HFF-Myc (cell line): ENCODE measurements around the gene GNAO1.

Source experiments
- DNase-seq: peaks from one replicate; pipeline ENCODE4 v3.0.0-alpha.2; 2011; ENCODE audit warnings: low read depth; ENCODE audit errors: extremely low read depth
- H3K4me3 ChIP-seq: replicated peaks from 2 replicates; pipeline ENCODE4 v1.5.1; 2011; ENCODE audit warnings: low read depth, mild to moderate bottlenecking, control low read depth, low read length
- TF ChIP-seq, protein P1 (sequence below): IDR thresholded peaks from 2 replicates; pipeline ENCODE4 v1.5.1; 2012; ENCODE audit warnings: mild to moderate bottlenecking, low read depth, low read length, control low read depth; ENCODE audit errors: missing control alignments

GNAO1 gene

DNA sequence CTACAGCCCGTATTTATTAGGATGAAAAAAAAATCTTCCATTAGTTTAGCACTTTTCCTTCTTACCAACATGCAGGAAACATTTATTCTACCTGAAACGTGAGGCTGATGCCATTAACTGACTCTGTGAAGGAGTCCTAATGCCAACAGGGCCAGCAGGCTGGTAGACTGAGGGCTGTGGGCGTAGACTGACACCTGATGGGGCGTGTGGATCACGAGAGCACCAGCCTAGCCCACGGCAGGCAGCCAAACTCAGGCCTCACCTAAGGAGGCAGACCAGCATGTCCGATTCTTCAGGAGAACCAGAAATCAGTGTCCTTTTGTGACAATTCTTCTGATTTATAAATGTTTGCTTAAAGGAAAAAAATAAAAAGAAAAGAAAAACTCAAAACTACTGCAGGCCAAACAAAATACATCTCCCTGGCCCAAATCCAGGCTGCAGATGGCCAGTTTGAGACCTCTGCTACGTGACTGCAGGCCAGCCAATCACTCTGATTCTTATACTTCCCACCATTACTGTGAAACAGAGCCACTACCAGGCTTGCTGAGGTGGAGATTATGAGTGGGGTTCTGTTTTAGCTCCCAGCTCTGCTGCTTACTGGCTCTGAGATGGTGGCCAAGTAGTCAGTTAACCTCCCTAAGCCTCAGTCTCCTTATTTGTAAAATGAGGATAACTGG lies 66.5 kb downstream of the GNAO1 start:
- DNase-seq: no peak
- TF ChIP-seq, protein P1, sequence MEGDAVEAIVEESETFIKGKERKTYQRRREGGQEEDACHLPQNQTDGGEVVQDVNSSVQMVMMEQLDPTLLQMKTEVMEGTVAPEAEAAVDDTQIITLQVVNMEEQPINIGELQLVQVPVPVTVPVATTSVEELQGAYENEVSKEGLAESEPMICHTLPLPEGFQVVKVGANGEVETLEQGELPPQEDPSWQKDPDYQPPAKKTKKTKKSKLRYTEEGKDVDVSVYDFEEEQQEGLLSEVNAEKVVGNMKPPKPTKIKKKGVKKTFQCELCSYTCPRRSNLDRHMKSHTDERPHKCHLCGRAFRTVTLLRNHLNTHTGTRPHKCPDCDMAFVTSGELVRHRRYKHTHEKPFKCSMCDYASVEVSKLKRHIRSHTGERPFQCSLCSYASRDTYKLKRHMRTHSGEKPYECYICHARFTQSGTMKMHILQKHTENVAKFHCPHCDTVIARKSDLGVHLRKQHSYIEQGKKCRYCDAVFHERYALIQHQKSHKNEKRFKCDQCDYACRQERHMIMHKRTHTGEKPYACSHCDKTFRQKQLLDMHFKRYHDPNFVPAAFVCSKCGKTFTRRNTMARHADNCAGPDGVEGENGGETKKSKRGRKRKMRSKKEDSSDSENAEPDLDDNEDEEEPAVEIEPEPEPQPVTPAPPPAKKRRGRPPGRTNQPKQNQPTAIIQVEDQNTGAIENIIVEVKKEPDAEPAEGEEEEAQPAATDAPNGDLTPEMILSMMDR: no peak
- no peak overlapping the region for H3K4me3 ChIP-seq

DNA sequence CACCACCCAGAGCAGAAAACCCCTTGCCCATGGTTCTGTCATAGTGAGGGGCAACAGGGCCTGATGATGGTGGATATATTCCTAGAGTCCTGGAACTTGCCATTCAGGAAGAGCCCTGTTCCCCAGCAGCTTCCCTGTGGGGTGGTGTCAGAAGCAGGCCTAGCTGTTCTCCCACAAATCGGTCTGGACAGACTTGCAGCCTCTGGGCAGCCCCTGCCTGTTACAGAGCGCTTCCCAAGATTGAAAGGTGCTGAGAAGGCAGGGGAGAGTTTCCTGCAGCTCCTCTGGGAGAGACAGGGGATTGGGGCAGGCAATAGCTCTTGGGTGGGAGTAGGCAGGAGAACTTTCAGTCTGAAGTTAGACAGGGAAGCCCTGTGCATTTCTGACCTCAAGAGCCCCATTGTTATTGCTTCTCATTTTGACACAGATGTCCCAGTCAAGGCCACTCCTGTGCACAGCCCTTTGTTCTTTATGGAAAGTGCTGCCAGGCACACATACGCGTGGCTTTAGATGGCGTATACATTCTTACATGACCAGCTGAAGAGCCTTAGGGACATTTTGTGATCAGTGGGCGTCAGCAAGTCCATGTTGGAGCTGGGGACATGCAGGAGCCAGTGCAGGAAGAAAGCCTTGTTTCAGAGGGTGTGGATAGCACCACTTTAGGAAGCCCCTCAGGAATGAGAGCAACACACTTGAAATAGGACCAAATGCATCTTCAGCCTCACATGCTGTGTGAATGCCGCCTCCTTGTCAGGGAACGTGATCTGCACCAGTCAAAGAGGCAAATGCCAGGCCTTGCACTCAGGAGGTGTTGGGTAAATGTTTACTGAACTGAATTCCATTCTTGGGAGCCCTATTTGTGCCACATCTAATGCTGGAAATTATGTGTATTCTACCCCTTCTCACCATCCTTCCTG lies 67.5 kb downstream of the GNAO1 start:
- no peak for DNase-seq
- TF ChIP-seq, protein P1: no peak
- H3K4me3 ChIP-seq: no peak overlapping the region

DNA sequence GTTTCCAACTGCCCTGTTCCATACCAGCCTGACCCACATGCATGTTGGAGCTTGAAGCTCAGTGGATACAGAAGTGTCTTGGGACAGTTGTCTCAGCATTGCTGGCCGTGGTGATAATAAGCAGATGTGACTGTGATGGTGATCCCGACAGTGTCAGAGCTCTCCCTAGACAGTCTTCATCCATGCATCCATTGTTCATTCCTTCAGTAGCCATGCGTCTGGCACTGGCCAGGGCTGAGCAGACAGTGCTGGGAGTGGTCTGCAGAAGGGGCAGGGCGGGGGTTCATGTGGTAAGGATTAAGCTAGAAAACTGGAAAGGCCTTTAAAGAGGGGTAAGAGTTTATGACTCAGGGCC lies 68.1 kb downstream of the GNAO1 start:
- H3K4me3 ChIP-seq: no peak overlapping the region
- TF ChIP-seq, protein P1: no peak
- no peak for DNase-seq

DNA sequence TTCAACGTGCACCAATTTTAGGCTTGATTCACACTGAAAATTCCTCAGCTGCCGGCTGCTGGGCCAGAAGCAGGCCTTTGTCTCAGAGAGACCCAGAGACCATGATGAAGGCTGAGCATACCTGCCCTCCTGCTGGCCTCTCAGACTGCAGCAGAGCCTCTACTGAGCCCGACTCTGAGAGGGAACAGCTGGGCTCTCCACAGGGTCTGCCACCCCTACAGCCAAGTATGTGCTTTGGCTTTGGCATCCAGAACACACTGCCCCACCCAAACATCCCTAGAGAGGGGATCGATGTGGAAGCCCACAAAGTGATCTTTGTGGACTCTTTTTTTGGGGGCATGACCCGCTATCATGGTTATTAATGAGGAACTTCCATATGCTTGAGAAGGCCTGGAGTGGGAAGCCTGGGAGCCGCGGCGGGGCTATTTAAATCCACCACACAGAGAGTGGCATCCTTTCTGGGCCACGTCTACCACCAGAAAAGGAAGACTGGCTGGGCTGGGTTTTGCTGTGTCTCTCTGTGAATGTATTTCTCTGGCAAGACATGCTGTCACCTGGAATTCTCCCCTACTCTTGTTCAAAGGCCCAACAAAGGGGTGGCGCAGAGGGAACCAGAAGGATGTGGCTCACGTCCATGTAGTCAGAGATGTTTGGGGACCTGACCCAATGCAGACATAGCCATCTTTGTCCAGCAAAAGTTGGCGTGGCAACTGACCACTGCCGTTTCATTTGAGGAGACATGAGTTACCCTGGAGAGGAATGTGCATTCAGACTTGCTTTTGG lies 69.3 kb downstream of the GNAO1 start:
- H3K4me3 ChIP-seq: no peak overlapping the region
- TF ChIP-seq, protein P1: no peak
- no peak for DNase-seq

DNA sequence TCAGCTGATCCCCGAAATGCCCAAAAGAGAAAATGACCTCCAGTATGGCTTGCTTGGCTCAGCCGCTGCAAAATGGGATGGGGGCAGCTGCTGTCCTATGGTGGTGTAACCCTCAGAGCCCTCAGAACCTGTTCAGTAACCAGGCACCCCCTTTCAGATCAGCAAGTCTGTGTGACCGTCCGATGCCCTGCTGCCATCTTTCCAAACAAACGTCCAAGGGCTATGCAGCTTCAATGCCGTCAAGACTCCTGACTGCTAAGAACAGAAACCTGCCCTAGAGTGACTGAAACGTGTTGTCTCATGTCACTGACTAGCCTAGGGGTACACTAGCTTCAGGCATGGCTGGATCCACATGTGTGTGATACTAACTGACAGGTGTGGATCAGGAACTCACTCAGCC lies 70.4 kb downstream of the GNAO1 start:
- TF ChIP-seq, protein P1: no peak
- no peak for DNase-seq
- H3K4me3 ChIP-seq: no peak overlapping the region

DNA sequence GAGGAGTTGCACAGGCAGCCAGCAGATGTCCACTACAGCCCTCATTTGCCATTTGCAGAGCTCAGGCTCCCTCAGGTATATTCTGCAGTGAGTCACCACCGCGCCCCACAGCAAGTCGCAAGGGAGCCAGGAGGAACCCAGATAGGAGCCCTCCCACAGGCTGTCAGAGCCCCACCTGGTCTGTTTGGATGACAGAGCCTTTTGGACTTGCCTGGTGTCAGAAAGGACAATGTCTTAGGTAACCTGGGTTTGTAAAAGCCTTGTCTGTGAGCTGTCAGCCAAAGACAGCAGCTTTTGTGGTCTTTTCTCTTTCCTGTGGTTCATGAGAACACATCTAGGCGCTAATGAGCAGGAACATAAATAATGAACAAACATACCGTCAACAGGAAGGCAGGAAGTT lies 70.9 kb downstream of the GNAO1 start:
- no peak overlapping the region for H3K4me3 ChIP-seq
- DNase-seq: no peak
- TF ChIP-seq, protein P1: no peak
